ENCODE data around the gene KCNH6.

Gene KCNH6

GRCh38 chr17:63540590-63540989 is 17.4 kb downstream of the KCNH6 start:
- H3K9me3 ChIP-seq (ENCODE audit: control insufficient read depth, low read length) = no peaks in the 10 kb centered on the region
- H3K4me3 ChIP-seq (ENCODE audit: low read depth, low read length) = no peak overlapping the region
- H3K27me3 ChIP-seq (ENCODE audit: control insufficient read depth, insufficient read depth, low read length) = no peaks in the 10 kb centered on the region
- no peak overlapping the region for H2AFZ ChIP-seq
- no peak for TF ChIP-seq CTCF (IDR thresholded peaks at IDR 0.05)
- no peak overlapping the region for H3K9ac ChIP-seq
- no peaks in the 10 kb centered on the region for H3K36me3 ChIP-seq (ENCODE audit: control insufficient read depth, insufficient read depth, low read length)
- H3K4me2 ChIP-seq (ENCODE audit: low read length) = no peak overlapping the region
- H3K79me2 ChIP-seq = no peaks in the 10 kb centered on the region
- H3K27ac ChIP-seq = no peak overlapping the region
- H3K4me1 ChIP-seq = peaks cover 6% of the 10 kb centered on the region

GRCh38 chr17:63542218-63542545 is 19.0 kb downstream of the KCNH6 start:
- Histone ChIP-seq H3K4me1 (peaks cover 6% of the 10 kb centered on the region), H3K4me2 (ENCODE audit: low read length) (no peak overlapping the region), H3K4me3 (ENCODE audit: low read depth, low read length) (no peak overlapping the region), H3K27ac (no peak overlapping the region), H3K79me2 (no peaks in the 10 kb centered on the region), H3K36me3 (ENCODE audit: control insufficient read depth, insufficient read depth, low read length) (no peaks in the 10 kb centered on the region), H3K9ac (no peak overlapping the region), H2AFZ (no peak overlapping the region), H3K27me3 (ENCODE audit: control insufficient read depth, insufficient read depth, low read length) (no peaks in the 10 kb centered on the region), H3K9me3 (ENCODE audit: control insufficient read depth, low read length) (no peaks in the 10 kb centered on the region)
- TF ChIP-seq CTCF (IDR thresholded peaks at IDR 0.05) = no peak

- no peak overlapping the region for H3K4me2 ChIP-seq (ENCODE audit: low read length)
- no peaks in the 10 kb centered on the region for H3K79me2 ChIP-seq
- no peaks in the 10 kb centered on the region for H3K9me3 ChIP-seq (ENCODE audit: control insufficient read depth, low read length)
- H3K36me3 ChIP-seq (ENCODE audit: control insufficient read depth, insufficient read depth, low read length) = no peaks in the 10 kb centered on the region
- H3K27ac ChIP-seq = no peak overlapping the region
- TF ChIP-seq CTCF (IDR thresholded peaks at IDR 0.05) = no peak
- no peak overlapping the region for H3K9ac ChIP-seq
- H2AFZ ChIP-seq = no peak overlapping the region
- H3K27me3 ChIP-seq (ENCODE audit: control insufficient read depth, insufficient read depth, low read length) = no peaks in the 10 kb centered on the region
- no peak overlapping the region for H3K4me3 ChIP-seq (ENCODE audit: low read depth, low read length)
- H3K4me1 ChIP-seq = peaks cover 6% of the 10 kb centered on the region
These were observed 20.0 kb downstream of the KCNH6 start for GRCh38 chr17:63542942-63543821.

GRCh38 chr17:63543822-63544420 is 20.8 kb downstream of the KCNH6 start:
- Histone ChIP-seq H3K4me3 (ENCODE audit: low read depth, low read length) (no peak overlapping the region), H3K27ac (no peak overlapping the region), H3K4me1 (no peaks in the 10 kb centered on the region), H3K4me2 (ENCODE audit: low read length) (no peak overlapping the region), H3K79me2 (no peaks in the 10 kb centered on the region), H2AFZ (no peak overlapping the region), H3K36me3 (ENCODE audit: control insufficient read depth, insufficient read depth, low read length) (no peaks in the 10 kb centered on the region), H3K27me3 (ENCODE audit: control insufficient read depth, insufficient read depth, low read length) (no peaks in the 10 kb centered on the region), H3K9ac (no peak overlapping the region), H3K9me3 (ENCODE audit: control insufficient read depth, low read length) (no peaks in the 10 kb centered on the region)
- no peak for TF ChIP-seq CTCF (IDR thresholded peaks at IDR 0.05)

Measured in parathyroid adenoma (tissue), 2 donors.